Measurements from ENCODE around the gene P3H3. TPM values are rescaled to one million over a fixed set of nuclear protein-coding genes. Genes with fewer than 3 reads are reported as not detected.

Gene P3H3, protein sequence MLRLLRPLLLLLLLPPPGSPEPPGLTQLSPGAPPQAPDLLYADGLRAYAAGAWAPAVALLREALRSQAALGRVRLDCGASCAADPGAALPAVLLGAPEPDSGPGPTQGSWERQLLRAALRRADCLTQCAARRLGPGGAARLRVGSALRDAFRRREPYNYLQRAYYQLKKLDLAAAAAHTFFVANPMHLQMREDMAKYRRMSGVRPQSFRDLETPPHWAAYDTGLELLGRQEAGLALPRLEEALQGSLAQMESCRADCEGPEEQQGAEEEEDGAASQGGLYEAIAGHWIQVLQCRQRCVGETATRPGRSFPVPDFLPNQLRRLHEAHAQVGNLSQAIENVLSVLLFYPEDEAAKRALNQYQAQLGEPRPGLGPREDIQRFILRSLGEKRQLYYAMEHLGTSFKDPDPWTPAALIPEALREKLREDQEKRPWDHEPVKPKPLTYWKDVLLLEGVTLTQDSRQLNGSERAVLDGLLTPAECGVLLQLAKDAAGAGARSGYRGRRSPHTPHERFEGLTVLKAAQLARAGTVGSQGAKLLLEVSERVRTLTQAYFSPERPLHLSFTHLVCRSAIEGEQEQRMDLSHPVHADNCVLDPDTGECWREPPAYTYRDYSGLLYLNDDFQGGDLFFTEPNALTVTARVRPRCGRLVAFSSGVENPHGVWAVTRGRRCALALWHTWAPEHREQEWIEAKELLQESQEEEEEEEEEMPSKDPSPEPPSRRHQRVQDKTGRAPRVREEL
- total RNA-seq, result 45.5 TPM

GRCh38 chr12:6827982-6828780 is at the start of gene P3H3:
P3H3 (plus strand) TSS chr12:6828407; CDS start chr12:6828441, 34 bp downstream.
- peak; percentile 72 for DNase-seq

DNA sequence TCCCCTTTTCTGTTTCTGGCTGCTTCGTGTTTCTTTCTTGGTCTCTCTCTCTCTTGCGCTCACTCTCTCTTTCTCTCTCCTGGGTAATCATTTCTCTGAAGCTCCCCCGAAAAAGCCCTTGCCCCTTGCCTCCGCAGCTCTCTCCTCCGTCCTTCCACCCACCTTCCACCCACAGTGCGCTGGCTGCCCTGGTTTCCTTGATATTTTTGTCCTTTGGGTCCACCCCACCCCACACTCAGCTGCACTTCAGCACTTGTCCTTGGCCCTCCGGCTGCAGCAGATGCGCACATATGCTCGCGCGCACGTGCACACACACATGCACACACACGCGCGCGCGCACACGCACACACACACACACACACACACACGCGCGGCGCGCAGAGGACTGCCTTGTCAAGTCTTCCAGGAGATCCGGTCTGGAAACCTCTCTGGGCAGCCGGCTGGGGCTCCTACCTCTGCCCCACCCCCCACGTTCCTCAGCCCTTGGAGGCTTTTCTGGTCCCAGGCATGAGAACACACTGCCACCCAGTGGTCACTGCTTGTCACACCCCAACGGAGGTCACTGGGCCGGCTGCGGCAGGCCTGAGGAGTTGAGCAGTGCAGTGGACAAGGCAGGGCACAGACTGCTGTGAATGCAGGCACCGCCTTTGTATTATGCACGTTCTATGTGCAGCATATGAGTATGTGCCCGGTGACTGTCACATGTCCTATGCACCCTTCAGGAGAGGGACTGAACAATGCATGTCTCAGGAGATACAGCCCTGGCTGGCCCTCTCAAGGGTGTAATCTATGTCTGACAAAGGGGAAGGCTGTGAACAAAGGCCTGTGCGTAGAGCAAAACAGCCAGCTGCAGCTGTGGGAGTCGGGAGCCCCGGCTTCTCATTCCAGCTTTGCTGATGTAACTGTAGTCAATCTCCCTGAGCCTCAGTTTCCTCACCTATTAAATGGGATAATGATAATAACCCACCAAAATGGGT is 49.3 kb upstream of the P3H3 start:
- DNase-seq, result peak; percentile 98

GRCh38 chr12:6779708-6780432 is 48.3 kb upstream of the P3H3 start:
- no peak for DNase-seq

DNA sequence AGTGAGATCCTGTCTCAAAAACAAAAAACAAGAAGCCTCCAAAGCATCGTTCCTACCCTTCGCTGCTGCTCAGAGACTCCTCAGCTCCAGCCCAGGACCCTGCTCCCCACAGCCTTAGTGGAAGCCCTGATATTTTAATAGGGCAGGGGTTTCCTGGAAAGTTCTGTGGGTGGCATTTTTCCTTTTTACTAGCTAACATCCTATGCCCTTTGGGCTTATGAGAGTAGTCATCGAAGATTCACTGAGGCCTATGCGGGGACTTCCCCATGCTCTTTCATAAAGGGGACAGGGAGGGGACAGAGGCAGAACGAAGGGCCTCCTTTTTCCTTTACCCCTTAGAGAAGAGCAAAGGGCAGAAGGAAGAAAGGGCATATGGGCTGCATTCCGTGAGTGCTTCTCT is 47.6 kb upstream of the P3H3 start:
- no peak for DNase-seq

- DNase-seq, result no peak
Observed at GRCh38 chr12:6782119-6782518, 46.1 kb upstream of the P3H3 start.

GRCh38 chr12:6782850-6783566 is 45.2 kb upstream of the P3H3 start:
- no peak for DNase-seq

DNA sequence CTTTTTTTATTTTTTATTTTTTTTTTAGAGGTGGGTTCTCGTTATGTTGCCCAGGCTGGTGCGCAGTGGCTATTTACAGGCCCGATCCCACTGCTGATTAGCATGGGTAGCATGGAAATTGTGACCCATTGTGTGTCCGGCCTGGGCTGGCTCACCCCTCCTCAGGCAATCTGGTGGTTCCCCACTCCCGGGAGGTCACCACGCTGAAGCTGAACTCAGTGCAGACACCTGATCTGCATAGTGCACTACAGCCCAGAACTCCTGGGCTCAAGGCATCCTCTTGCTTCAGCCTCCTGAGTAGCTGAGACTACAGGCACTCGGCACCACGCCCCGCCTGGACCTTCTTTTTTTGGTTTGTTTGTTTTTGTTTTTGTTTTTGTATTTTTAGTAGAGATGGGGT is 44.4 kb upstream of the P3H3 start:
- no peak for DNase-seq

- DNase-seq, result no peak
Observed at GRCh38 chr12:6784296-6784695, 43.9 kb upstream of the P3H3 start.

DNA sequence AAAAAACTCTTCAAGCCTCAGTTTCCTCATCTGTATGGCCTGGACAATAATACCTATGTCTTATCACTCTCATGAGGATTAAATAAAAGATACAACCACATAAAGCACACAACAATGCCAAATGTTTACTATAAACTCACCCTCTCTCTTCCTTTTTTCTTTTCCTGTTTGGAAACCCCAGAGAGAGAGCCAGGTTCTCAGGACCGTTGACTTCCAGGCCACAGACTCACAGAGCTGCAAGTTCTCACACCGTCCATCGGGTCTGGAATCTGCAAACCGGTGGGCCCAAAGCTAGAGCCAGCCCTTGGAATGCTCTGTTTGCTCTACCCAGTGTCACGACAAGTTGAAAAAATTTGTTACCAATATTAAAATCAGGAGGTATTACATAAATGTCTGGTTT is 43.4 kb upstream of the P3H3 start:
- DNase-seq, result no peak

DNA sequence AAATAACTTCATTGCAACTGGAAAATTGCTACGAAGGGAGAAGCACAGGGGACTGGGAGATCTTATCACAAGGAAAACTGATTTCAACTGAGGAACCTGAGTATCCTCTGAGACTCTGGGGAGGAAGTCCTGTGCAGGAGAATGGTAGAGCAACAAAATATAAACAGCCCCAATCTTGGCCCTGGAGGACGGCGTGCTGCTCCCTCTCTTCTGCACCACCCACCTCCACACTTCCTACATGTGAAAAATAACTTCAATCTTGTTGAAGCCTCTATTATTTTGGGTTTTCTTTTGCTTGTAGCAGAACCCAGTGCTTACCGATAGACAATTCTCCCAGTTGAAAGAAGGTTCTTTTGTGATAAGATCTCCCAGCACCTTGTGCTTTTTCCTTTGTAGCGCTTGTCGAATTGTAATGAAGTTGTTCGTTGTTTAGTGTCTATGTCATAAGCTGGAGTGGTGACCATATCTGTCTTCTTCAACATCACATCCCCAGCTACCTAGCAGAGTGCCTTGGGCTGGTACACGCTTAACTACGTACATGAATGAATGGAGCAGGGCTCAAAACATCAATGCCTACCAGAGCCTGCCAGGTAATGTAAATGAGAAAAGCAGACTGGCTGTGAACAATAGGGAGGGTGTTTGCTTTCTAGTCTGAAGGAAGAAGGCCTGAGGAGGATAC is 41.7 kb upstream of the P3H3 start:
- no peak for DNase-seq

- DNase-seq, result no peak
Observed at GRCh38 chr12:6787309-6787708, 40.9 kb upstream of the P3H3 start.

- DNase-seq, result peak; percentile 35
Observed at GRCh38 chr12:6788972-6789924, 39.0 kb upstream of the P3H3 start, which contains the start of gene CD4. CD4 (plus strand) TSS chr12:6789528; CDS start chr12:6800139, 10,611 bp downstream.

GRCh38 chr12:6790496-6791150 is 37.6 kb upstream of the P3H3 start:
- DNase-seq, result no peak

GRCh38 chr12:6791931-6792520 is 36.2 kb upstream of the P3H3 start:
- DNase-seq, result no peak

DNA sequence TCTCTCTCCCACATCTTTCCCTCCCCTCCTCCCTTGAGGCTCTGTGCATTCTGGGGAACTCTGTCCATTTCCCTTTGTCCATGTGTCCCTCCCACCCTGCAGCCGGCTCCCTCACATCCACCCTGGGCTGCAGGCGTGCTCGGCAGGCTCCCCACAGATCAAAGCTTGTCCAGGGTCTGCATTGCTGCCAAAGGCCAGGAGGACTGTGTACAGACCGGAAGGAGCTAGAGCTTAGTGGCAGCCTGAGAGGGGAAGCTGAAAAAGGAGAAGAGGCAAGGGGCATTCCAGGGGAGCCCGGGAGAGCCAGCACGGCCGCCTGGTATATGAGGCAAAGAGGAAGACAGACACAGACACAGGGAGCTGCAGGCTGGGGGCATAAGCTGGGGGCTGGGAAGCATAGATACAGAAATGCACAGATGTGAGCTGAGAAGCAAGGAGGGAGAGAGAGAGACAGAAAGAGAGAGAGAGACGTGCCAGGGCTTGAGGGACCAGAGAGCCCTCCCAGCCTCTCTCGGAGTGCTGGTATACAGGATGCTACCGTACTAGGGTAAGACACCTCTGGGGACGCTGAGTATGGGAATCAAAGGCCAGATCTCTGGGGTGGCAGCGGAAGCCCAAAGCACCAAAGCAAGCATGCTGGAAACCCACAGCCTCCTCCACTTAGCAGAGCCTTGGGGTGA is 35.5 kb upstream of the P3H3 start:
- DNase-seq, result peak; percentile 48

DNA sequence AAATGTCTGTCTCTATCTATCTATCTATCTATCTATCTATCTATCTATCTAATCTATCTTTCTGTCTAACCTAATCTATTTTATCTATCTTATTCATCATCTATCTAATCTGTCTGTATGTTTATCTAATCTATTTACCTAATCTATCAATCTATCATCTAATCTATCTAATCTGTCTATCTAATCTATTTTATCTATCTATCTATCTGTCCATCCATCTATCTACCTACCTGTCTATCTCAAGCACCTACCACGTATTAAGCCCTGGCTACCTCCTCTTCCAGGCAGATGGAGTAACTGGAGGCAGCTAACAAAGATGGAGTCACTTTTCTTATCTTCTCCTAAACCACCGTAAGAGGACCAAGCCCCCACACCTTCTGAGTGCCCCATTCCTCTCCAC is 33.1 kb upstream of the P3H3 start:
- no peak for DNase-seq

DNA sequence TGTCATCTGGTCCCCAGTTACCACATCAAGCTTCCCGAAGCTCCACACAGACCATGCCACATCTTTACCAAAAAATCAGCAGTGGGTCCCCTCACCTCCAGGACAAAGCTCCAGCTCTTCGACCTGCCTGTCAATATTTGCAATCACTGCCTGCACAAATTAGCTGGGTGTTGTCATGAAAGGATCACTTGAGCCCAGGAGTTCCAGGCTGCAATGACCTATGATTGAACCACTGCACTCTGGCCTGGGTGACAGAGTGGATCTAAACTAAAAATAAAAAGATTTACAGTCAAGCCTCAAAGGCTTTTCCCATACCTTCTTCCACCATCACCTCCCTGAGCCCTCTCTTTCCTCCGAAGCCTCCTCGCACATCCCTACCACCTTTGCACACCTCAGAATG is 31.6 kb upstream of the P3H3 start:
- no peak for DNase-seq
